H1 (cell line): ENCODE data around the gene TMBIM1. TPM values are rescaled to one million over a fixed set of nuclear protein-coding genes. Genes with fewer than 3 reads are reported as not detected.

ENCODE experiments used
- CTCF ChIA-PET: fragments of 300-600 bp; sonication (Branson Sonifier 250); formaldehyde crosslinking; loops from one replicate; lab custom pipeline; 2021; ENCODE audit not compliant: partially characterized antibody; lab: Charles Lee
- POLR2A ChIA-PET: fragments of 300-600 bp; sonication (Branson Sonifier 250); formaldehyde crosslinking; loops from one replicate; lab custom pipeline; 2021; ENCODE audit warnings: inconsistent platforms; ENCODE audit not compliant: partially characterized antibody; lab: Charles Lee
- DNase-seq, 2 experiments: peaks; one replicate each; pipeline versions ENCODE4 v3.0.0 to v3.0.0-alpha.2; 2010 to 2022; ENCODE audit warnings: low spot score in 2 of 2, low read depth in 1 of 2, mixed read lengths in 1 of 2
- FAIRE-seq: peaks from 2 replicates; lab custom pipeline; 2011; peaks lifted over from hg19 to GRCh38; lab: Jason Lieb, UNC
- H2AFZ ChIP-seq: 2 replicates; pipeline ENCODE4 v1.8.1; 2012; ENCODE audit warnings: low read length, inconsistent platforms
- H2AK5ac ChIP-seq: 2 replicates; pipeline ENCODE4 v1.6.1; 2013; ENCODE audit warnings: low read depth, low read length
- H2BK120ac ChIP-seq: replicated peaks from 2 replicates; pipeline ENCODE3; 2013; ENCODE audit warnings: low read depth, low read length, inconsistent platforms
- H2BK12ac ChIP-seq: 2 replicates; pipeline ENCODE4 v1.6.1; 2013; ENCODE audit warnings: low read depth, low read length
- H2BK15ac ChIP-seq: 2 replicates; pipeline ENCODE4 v1.6.1; 2013; ENCODE audit warnings: low read length
- H2BK20ac ChIP-seq: 2 replicates; pipeline ENCODE4 v1.6.1; 2013; ENCODE audit warnings: low read length
- H2BK5ac ChIP-seq: 2 replicates; pipeline ENCODE4 v1.6.1; 2013; ENCODE audit warnings: low read depth, low read length
- H3K14ac ChIP-seq: 2 replicates; pipeline ENCODE4 v1.6.1; 2013; ENCODE audit warnings: inconsistent platforms; ENCODE audit not compliant: insufficient read length
- H3K18ac ChIP-seq: 2 replicates; pipeline ENCODE4 v1.6.1; 2013; ENCODE audit warnings: low read length; ENCODE audit errors: extremely low read depth
- H3K23ac ChIP-seq: 2 replicates; pipeline ENCODE4 v1.6.1; 2013; ENCODE audit warnings: inconsistent platforms; ENCODE audit not compliant: insufficient read length
- H3K23me2 ChIP-seq: 2 replicates; pipeline ENCODE4 v1.6.1; 2013; ENCODE audit warnings: low read depth, low read length
- H3K27ac ChIP-seq: 2 replicates; pipeline ENCODE4 v1.6.1; 2011; ENCODE audit warnings: low read depth, low read length, inconsistent platforms
- H3K27me3 ChIP-seq, 4 experiments: replicated peaks in 1 of 4; 1 replicate in 1 of 4; 2 replicates in 3 of 4; pipeline versions ENCODE4 v1.6.1 to v1.8.1; 2011 to 2013; ENCODE audit warnings: low read length in 3 of 4, mild to moderate bottlenecking in 3 of 4, inconsistent platforms in 2 of 4, mixed read lengths in 2 of 4, moderate library complexity in 1 of 4; ENCODE audit not compliant: control insufficient read depth in 3 of 4, insufficient read depth in 3 of 4; ENCODE audit errors: extremely low read depth in 1 of 4
- H3K36me3 ChIP-seq, 4 experiments: 2 replicates each; pipeline versions ENCODE4 v1.6.1 to v1.8.1; 2011 to 2013; ENCODE audit warnings: mild to moderate bottlenecking in 4 of 4, low read length in 3 of 4, moderate library complexity in 2 of 4, control low read depth in 1 of 4, inconsistent platforms in 1 of 4; ENCODE audit not compliant: insufficient read depth in 4 of 4, control insufficient read depth in 2 of 4
- H3K4ac ChIP-seq: replicated peaks from 2 replicates; pipeline ENCODE3; 2013; ENCODE audit warnings: low read length, low read depth, mixed read lengths, inconsistent platforms; ENCODE audit not compliant: insufficient read length
- H3K4me1 ChIP-seq, 4 experiments: replicated peaks in 1 of 4; 1 replicate in 1 of 4; 2 replicates in 3 of 4; pipeline versions ENCODE4 v1.6.1 to v1.8.1; 2011 to 2013; ENCODE audit warnings: low read length in 3 of 4, inconsistent platforms in 2 of 4, mixed read lengths in 1 of 4; ENCODE audit not compliant: insufficient read depth in 4 of 4, control insufficient read depth in 3 of 4
- H3K4me2 ChIP-seq, 2 experiments: 2 replicates each; pipeline versions ENCODE4 v1.6.1 to v1.8.1; 2011 to 2013; ENCODE audit warnings: low read depth in 2 of 2, low read length in 2 of 2, control low read depth in 1 of 2, inconsistent platforms in 1 of 2, mild to moderate bottlenecking in 1 of 2; ENCODE audit not compliant: insufficient read depth in 1 of 2
- H3K4me3 ChIP-seq, 4 experiments: fragments of 200-600, 300-600 bp in 1 of 4; sonication (generic), shearing (Covaris generic), sonication (Bioruptor Twin) in 1 of 4; 2 replicates each; pipeline versions ENCODE4 v1.5.1 to v1.8.1; 2011 to 2016; ENCODE audit warnings: low read length in 4 of 4, low read depth in 3 of 4, control low read depth in 2 of 4, inconsistent platforms in 2 of 4, mild to moderate bottlenecking in 2 of 4, mixed read lengths in 1 of 4, moderate library complexity in 1 of 4; ENCODE audit not compliant: insufficient read depth in 2 of 4; ENCODE audit errors: extremely low read depth in 1 of 4
- H3K56ac ChIP-seq: replicated peaks from 2 replicates; pipeline ENCODE3; 2013; ENCODE audit warnings: low read depth, mild to moderate bottlenecking, mixed read lengths, low read length, inconsistent platforms; ENCODE audit not compliant: insufficient read length
- H3K79me1 ChIP-seq: 2 replicates; pipeline ENCODE4 v1.6.1; 2013; ENCODE audit warnings: low read depth, low read length, control low read depth
- H3K79me2 ChIP-seq, 2 experiments: 2 replicates each; pipeline versions ENCODE4 v1.6.1 to v1.8.1; 2012 to 2013; ENCODE audit warnings: low read length in 2 of 2, mild to moderate bottlenecking in 2 of 2, inconsistent platforms in 1 of 2; ENCODE audit not compliant: insufficient read depth in 2 of 2, control insufficient read depth in 1 of 2
- H3K9ac ChIP-seq, 4 experiments: replicated peaks in 1 of 4; 1 replicate in 1 of 4; 2 replicates in 3 of 4; pipeline versions ENCODE4 v1.6.1 to v1.8.1; 2011 to 2013; ENCODE audit warnings: low read depth in 3 of 4, low read length in 3 of 4, control low read depth in 2 of 4, mild to moderate bottlenecking in 2 of 4, moderate library complexity in 2 of 4, inconsistent platforms in 1 of 4; ENCODE audit errors: extremely low read depth in 1 of 4
- H3K9me3 ChIP-seq, 2 experiments: 2 replicates each; pipeline versions ENCODE4 v1.6.1 to v1.8.1; 2012 to 2013; ENCODE audit warnings: mild to moderate bottlenecking in 2 of 2, moderate library complexity in 2 of 2, control low read depth in 1 of 2, inconsistent platforms in 1 of 2, low read depth in 1 of 2, low read length in 1 of 2, mixed read lengths in 1 of 2; ENCODE audit not compliant: insufficient read depth in 2 of 2
- H4K20me1 ChIP-seq, 2 experiments: replicated peaks in 1 of 2; 2 replicates each; pipeline versions ENCODE3 to v1.8.1; 2011 to 2013; ENCODE audit warnings: inconsistent platforms in 2 of 2, low read length in 2 of 2, mild to moderate bottlenecking in 1 of 2; ENCODE audit not compliant: insufficient read depth in 2 of 2, control insufficient read depth in 1 of 2
- H4K5ac ChIP-seq: 2 replicates; pipeline ENCODE4 v1.6.1; 2013; ENCODE audit warnings: low read length, low read depth, mixed read lengths, inconsistent platforms; ENCODE audit not compliant: insufficient read length
- H4K8ac ChIP-seq: 2 replicates; pipeline ENCODE4 v1.8.0; 2013; ENCODE audit warnings: mild to moderate bottlenecking, moderate library complexity, low read length, inconsistent platforms; ENCODE audit not compliant: insufficient read depth; ENCODE audit errors: extremely low read depth
- H4K91ac ChIP-seq: replicated peaks from 2 replicates; pipeline ENCODE3; 2013; ENCODE audit warnings: low read length, mixed read lengths, inconsistent platforms; ENCODE audit not compliant: insufficient read length
- BACH1 ChIP-seq: IDR thresholded peaks from 2 replicates; pipeline ENCODE4 v1.6.1; 2012; ENCODE audit warnings: low read length, improper control_type of control experiment
- FOSL1 ChIP-seq: IDR thresholded peaks from 2 replicates; pipeline ENCODE4 v1.6.1; 2011; ENCODE audit warnings: mild to moderate bottlenecking, low read depth, low read length, moderate library complexity; ENCODE audit not compliant: insufficient read depth
- HDAC6 ChIP-seq: IDR thresholded peaks from one replicate; pipeline ENCODE4 v1.7.1; 2012; ENCODE audit warnings: low read depth, mild to moderate bottlenecking, inconsistent platforms, low read length, moderate library complexity
- JUN ChIP-seq: IDR thresholded peaks from 2 replicates; pipeline ENCODE4 v1.6.1; 2011; ENCODE audit warnings: low read depth, mild to moderate bottlenecking, improper control_type of control experiment, low read length
- RFX5 ChIP-seq: IDR thresholded peaks from 2 replicates; pipeline ENCODE4 v1.6.1; 2011; ENCODE audit warnings: low read depth, low read length, improper control_type of control experiment, borderline replicate concordance
- RXRA ChIP-seq: IDR thresholded peaks from 2 replicates; pipeline ENCODE4 v1.6.1; 2011; ENCODE audit warnings: low read depth, mild to moderate bottlenecking, low read length, moderate library complexity; ENCODE audit not compliant: insufficient read depth
- SAP30 ChIP-seq: fragments of 300-600 bp; sonication (generic); IDR thresholded peaks from 2 replicates; pipeline ENCODE4 v1.7.1; 2012; ENCODE audit warnings: low read length, moderate library complexity, mild to moderate bottlenecking, inconsistent platforms; ENCODE audit not compliant: insufficient read depth, insufficient replicate concordance
- SP1 ChIP-seq: IDR thresholded peaks from 2 replicates; pipeline ENCODE4 v1.6.1; 2011; ENCODE audit warnings: low read depth, low read length
- ZNF274 ChIP-seq: IDR thresholded peaks from 2 replicates; pipeline ENCODE4 v1.7.0; 2012; ENCODE audit warnings: low read length, borderline replicate concordance; ENCODE audit errors: extremely low read depth
- WGBS, 2 experiments: shearing (Covaris generic) in 1 of 2; methylation state at CpG; one replicate each; pipeline versions ENCODE4 v1.1.6 to v1.1.7; 2013 to 2015; ENCODE audit warnings: low lambda C conversion rate in 2 of 2, mixed read lengths in 2 of 2, inconsistent platforms in 1 of 2, low coverage in 1 of 2, missing lambda C conversion rate in 1 of 2; ENCODE audit not compliant: insufficient replicate concordance in 2 of 2, insufficient coverage in 1 of 2, insufficient read length in 1 of 2; ENCODE audit errors: extremely low coverage in 1 of 2, missing lambda C conversion rate in 1 of 2; 5-methylcytosine and 5-hydroxymethylcytosine counted together
- polyA plus RNA-seq, 7 experiments: library from polyadenylated mRNA; depleted of rRNA in 3 of 7; stranded (reverse) in 5 of 7; unstranded in 2 of 7; fragments of >200 nt in 5 of 7; fragments of 200-250 nt in 2 of 7; gene quantifications; 1 replicate in 5 of 7; 2 replicates in 1 of 7; 4 replicates in 1 of 7; pipeline versions ENCODE4 v1.2.1 to v1.2.3, GENCODE V29; 2011 to 2013; ENCODE audit warnings: missing spikeins in 2 of 7, mixed read lengths in 2 of 7
- total RNA-seq: library from RNA; stranded (reverse); fragmentation: NEBNext Ultra II Directional; extraction: Animal tissue kit (Norgen Biotek cat#: 25700); gene quantifications from 2 replicates; pipeline ENCODE4 v1.2.1, GENCODE V29; 2021
- TF ChIP-seq, protein P1 (sequence below): IDR thresholded peaks from 2 replicates; pipeline ENCODE4 v1.6.1; 2012; ENCODE audit warnings: inconsistent platforms

TMBIM1 gene
- total and polyA plus RNA-seq, 2 of the 8 experiments (the other 6 are each of a cell fraction or from before 2014, with no cell fraction given) = 22.1 to 36.8 TPM

DNA sequence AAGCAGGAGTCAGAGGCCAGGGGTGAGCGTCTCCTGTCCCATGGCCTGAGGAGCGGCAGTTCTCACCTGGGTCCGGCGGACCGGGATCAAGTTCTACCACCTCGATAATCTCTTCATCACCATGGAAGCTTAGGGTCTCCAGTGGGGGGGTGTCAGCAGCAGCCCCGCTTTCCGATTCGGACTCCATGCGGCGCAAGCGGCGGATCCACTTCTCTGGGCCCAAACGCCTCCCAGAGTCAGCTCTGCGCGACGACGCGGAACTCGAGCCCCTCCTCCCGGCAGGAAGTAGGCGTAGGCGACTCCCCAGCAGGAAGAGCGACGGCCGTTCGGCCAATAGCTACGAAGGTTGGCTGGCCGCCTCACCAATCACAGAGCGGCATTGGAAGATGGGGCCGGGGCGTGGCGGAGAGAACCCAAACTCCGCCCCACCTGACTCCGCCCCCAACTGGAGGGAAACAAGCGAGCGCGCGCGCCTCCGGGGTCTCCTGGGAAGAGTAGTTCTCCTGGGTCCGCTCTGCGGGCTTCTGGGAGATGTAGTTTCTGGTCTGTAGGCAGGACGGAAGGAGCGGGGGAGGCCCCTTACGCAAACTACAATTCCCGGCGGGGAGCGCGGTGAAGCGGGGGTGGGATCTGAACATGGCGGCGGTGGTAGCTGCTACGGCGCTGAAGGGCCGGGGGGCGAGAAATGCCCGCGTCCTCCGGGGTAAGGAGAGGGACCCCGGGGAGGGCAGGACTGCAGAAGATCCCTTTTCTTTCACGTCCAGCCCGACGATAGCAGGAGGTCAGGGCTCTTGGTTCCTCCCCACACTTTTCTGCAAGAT, 22.2 kb downstream of the TMBIM1 start, which contains the start of the genes AAMP and PNKD:
AAMP (minus strand) TSS at position 238 of the 821 bp plus-strand sequence; CDS start at position 187, 51 bp downstream.
PNKD (plus strand) TSS at position 620 of the 821 bp plus-strand sequence; CDS start at position 637, 17 bp downstream.
- Histone ChIP-seq H3K4ac (no peak within 1 kb of the TSS), H2BK5ac (peak within 1 kb of the TSS; percentile 69), H3K79me1 (peaks cover 8% of the 10 kb centered on the region; the same call in 1 of the 2 replicates), H4K8ac (peak within 1 kb of the TSS; percentile 73; the same call in 1 of the 2 replicates), H2AFZ (peak within 1 kb of the TSS; percentile 48; the same call in 1 of the 2 replicates), H3K36me3 (peaks cover 12 to 40% (median 21%) of the 10 kb centered on the region in 4 experiments; a peak in 7 of 8 replicates), H3K9ac (peak within 1 kb of the TSS; percentile 35 to 88 (median 70)), H3K9me3 (no peaks in the 10 kb centered on the region), H4K91ac (peak within 1 kb of the TSS; percentile 22), H3K4me2 (peak within 1 kb of the TSS; percentile 84 to 95), H3K18ac (peak within 1 kb of the TSS; percentile 87), H3K56ac (peak within 1 kb of the TSS; percentile 52), H4K20me1 (peaks cover 0 to 7% of the 10 kb centered on the region in 2 experiments), H3K23ac (no peak within 1 kb of the TSS), H3K27me3 (no peaks in the 10 kb centered on the region), H2BK120ac (no peak within 1 kb of the TSS), H4K5ac (no peak within 1 kb of the TSS), H3K4me1 (peaks cover 0 to 7% (median 4%) of the 10 kb centered on the region in 4 experiments; a peak in 4 of 7 replicates), H3K4me3 (peak within 1 kb of the TSS; percentile 89 to 95 (median 92)), H3K79me2 (peaks cover 0 to 10% of the 10 kb centered on the region in 2 experiments; a peak in 2 of 4 replicates), H2BK12ac (peak within 1 kb of the TSS; percentile 27; the same call in 1 of the 2 replicates), H2AK5ac (no peak within 1 kb of the TSS), H2BK15ac (peak within 1 kb of the TSS; percentile 61), H2BK20ac (no peak within 1 kb of the TSS), H3K14ac (no peak within 1 kb of the TSS), H3K23me2 (peaks cover 10% of the 10 kb centered on the region), H3K27ac (peak within 1 kb of the TSS; percentile 28; the same call in 1 of the 2 replicates)
- 1% methylated on average over 39 of the region's 64 CpGs; no CpG with 5 or more reads in 1 of the 2 experiments for WGBS, 2 experiments
- DNase-seq (peak; percentile 97 to 100), FAIRE-seq (peak; percentile 42)
- CTCF ChIA-PET = interaction anchor here (0.7 to 8.2 kb wide), 11 partner anchors 10 to 161 kb away, joined by 3 to 131 read pairs (median 24); partner anchors contain the start of genes CATIP, GPBAR1 and TMBIM1
- POLR2A ChIA-PET = interaction anchor here (0.7 to 2.8 kb wide), 13 partner anchors 10 to 192 kb away, joined by 3 to 29 read pairs (median 5); partner anchors contain the start of gene GPBAR1
- TF ChIP-seq FOSL1 (peak; percentile 49; the same call in 1 of the 2 replicates), JUN (no peak), HDAC6 (no peak), SP1 (peak; percentile 98), ZNF274 (no peak), BACH1 (no peak), RFX5 (no peak), RXRA (no peak), SAP30 (peak; percentile 90)
- TF ChIP-seq, protein P1, sequence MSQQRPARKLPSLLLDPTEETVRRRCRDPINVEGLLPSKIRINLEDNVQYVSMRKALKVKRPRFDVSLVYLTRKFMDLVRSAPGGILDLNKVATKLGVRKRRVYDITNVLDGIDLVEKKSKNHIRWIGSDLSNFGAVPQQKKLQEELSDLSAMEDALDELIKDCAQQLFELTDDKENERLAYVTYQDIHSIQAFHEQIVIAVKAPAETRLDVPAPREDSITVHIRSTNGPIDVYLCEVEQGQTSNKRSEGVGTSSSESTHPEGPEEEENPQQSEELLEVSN = no peak
